ENCODE data around the gene IL36B.
A peak's percentile ranks its signal among the peaks of the same experiment; 100 is the strongest.
"Not testable (repeated sequence)": the region's sequence is repeated elsewhere in the genome, so short reads cannot be mapped to it uniquely, and the experiment has no call there.

The IL36B gene
- 0 to 0.77 (median 0.14) reads per million in 18 experiments for total RNA-seq

- no peak for DNase-seq
These were observed at the start of gene IL36B for GRCh38 chr2:113052396-113052917. Gene IL36B, minus strand, starts transcription at chr2:113052867.

GRCh38 chr2:113102133-113102532, 49.5 kb upstream of the IL36B start:
- no peak for DNase-seq

- DNase-seq = no peak
These were observed 45.9 kb upstream of the IL36B start for GRCh38 chr2:113098532-113098931.

- DNase-seq = peak in 1 of 2 donors; percentile 39
These were observed 45.4 kb upstream of the IL36B start for GRCh38 chr2:113098041-113098440.

GRCh38 chr2:113096842-113097618, 44.4 kb upstream of the IL36B start:
- DNase-seq = peak in 1 of 2 donors; percentile 62

- not testable (repeated sequence) for DNase-seq
These were observed 43.6 kb upstream of the IL36B start for GRCh38 chr2:113096306-113096705.

GRCh38 chr2:113093613-113093977, 40.9 kb upstream of the IL36B start:
- peak; percentile 65 to 67 for DNase-seq

- DNase-seq = no peak
These were observed 40.4 kb upstream of the IL36B start for GRCh38 chr2:113092864-113093612.

- DNase-seq = peak; percentile 40 to 53
These were observed 38.7 kb upstream of the IL36B start for GRCh38 chr2:113091231-113091896.

- peak; percentile 75 to 84 for DNase-seq
These were observed 37.2 kb upstream of the IL36B start for GRCh38 chr2:113089916-113090315.

GRCh38 chr2:113088213-113088992, 35.7 kb upstream of the IL36B start:
- peak; percentile 45 to 61 for DNase-seq

GRCh38 chr2:113085542-113085941, 32.9 kb upstream of the IL36B start:
- no peak for DNase-seq

GRCh38 chr2:113084249-113085000, 31.8 kb upstream of the IL36B start:
- DNase-seq = peak; percentile 54 to 76

- DNase-seq = peak; percentile 90 to 93
These were observed 30.6 kb upstream of the IL36B start for GRCh38 chr2:113083296-113083695.

- DNase-seq = no peak
These were observed 29.0 kb upstream of the IL36B start for GRCh38 chr2:113081488-113082210.

GRCh38 chr2:113080134-113080533, 27.5 kb upstream of the IL36B start:
- DNase-seq = peak; percentile 62 to 70

GRCh38 chr2:113079131-113079530, 26.5 kb upstream of the IL36B start:
- no peak for DNase-seq

- DNase-seq = peak in 1 of 2 donors; percentile 49
These were observed 25.7 kb upstream of the IL36B start for GRCh38 chr2:113078350-113078839.

GRCh38 chr2:113077921-113078320, 25.3 kb upstream of the IL36B start:
- no peak for DNase-seq

GRCh38 chr2:113076954-113077669, 24.4 kb upstream of the IL36B start:
- DNase-seq = no peak

Data from inflammatory macrophage (primary cell).